CD4-positive, alpha-beta T cell treated with Interleukin-1 beta for 1 hour (primary cell): ENCODE measurements around the gene MARK4.

Experiments
- DNase-seq, 2 donors: peaks; one replicate each; pipeline ENCODE4 v3.0.0-alpha.2; 2020 to 2022

Gene MARK4

DNA sequence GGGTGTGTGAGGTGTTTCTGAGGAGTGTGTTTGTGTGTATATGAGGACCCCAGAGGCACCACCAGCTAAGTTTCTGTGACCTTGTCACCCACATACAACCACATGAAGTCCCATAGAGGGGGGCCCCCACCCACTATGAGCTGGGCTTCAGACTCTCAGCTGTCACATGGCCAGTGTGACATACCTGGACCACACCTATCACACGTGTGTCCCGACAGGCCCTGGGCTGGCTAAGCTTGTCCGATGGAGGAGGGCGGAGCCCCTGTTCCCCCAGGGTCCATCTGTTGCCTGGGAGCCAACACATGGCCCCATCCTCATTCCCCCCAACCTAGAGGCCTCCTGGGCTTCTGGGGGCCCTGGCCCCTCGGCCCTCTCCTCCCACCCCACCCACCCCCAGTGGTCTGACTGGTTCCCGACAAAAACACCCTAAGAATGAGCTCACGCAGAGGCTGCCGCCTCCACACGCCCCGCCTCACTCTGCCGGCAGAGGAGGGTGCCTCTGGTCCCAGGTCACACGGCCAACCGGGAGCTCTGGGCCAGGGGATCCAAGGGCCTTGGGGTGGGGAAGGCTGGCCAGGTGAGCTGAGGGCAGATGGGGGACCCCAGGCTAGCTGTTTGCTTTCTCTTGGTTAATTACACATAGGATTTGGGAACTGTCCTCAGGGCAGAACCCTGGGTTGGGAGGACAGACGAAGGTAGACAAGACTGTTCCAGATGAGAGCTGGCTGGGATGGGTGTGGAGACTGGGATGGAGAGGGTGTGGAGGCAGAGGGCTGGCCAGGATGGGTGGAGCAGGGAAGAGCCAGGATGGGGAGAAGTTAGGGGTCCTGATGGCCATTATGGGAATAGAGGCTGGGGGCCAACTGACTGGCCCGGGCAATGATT lies 93.8 kb downstream of the MARK4 start:
- DNase-seq: no peak

DNA sequence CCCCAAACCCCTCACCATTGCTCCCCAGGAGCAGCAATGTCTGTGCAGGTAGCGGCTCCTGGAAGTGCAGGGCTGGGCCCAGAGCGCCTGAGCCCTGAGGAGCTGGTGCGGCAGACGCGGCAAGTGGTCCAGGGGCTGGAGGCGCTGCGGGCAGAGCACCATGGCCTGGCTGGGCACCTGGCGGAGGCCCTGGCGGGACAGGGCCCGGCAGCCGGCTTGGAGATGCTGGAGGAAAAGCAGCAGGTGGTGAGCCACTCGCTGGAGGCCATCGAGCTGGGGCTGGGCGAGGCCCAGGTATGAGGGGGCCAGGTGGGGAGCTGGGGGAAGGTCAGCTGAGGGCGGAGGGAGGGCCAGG lies 94.4 kb downstream of the MARK4 start:
- DNase-seq: no peak

DNA sequence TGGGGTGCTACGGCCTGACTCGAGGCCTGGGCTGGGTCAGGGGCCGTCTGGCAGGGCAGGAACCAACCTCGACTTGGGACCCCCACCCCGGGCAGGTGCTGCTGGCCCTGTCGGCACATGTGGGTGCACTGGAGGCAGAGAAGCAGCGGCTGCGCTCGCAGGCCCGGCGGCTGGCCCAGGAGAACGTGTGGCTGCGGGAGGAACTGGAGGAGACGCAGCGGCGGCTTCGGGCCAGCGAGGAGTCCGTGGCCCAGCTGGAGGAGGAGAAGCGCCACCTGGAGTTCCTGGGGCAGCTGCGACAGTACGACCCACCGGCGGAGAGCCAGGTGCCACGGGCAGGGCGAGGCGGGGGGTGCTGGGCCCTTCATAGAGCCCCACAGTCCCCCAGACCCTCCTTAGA lies 95.4 kb downstream of the MARK4 start:
- no peak for DNase-seq

DNA sequence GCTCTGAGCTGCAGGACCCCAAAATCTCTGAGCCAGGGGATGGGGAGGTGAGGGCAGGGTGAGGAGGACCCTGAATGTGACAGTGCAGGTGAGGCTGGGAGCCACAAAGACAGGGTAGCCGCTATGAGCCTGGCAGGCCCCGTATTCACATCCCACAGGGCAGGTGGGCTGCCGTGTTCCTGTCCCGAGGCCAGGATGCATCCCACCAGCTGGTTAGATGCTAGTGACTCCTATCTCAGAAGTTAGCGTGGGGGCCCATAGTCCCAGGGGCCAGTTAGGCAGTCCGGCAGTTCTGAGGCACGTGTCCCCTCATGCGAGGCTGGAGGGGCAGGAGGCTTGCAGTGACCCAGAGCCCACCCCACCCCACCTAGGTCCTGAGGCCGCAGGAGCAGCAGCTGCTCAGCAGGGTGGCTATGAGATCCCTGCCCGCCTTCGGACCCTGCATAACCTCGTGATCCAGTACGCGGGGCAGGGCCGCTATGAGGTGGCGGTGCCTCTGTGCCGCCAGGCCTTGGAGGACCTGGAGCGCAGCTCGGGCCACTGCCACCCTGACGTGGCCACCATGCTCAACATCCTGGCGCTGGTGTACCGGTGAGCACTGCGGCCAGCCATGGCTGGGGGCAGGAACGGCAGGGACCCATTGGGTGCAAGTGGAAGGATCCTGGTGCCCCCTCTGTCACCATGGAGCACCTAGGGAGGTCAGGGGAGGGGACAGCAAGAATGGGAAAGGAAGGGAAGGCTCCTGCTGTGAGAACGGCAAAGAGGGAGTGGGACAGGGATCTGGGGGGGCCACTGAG lies 96.7 kb downstream of the MARK4 start:
- no peak for DNase-seq

DNA sequence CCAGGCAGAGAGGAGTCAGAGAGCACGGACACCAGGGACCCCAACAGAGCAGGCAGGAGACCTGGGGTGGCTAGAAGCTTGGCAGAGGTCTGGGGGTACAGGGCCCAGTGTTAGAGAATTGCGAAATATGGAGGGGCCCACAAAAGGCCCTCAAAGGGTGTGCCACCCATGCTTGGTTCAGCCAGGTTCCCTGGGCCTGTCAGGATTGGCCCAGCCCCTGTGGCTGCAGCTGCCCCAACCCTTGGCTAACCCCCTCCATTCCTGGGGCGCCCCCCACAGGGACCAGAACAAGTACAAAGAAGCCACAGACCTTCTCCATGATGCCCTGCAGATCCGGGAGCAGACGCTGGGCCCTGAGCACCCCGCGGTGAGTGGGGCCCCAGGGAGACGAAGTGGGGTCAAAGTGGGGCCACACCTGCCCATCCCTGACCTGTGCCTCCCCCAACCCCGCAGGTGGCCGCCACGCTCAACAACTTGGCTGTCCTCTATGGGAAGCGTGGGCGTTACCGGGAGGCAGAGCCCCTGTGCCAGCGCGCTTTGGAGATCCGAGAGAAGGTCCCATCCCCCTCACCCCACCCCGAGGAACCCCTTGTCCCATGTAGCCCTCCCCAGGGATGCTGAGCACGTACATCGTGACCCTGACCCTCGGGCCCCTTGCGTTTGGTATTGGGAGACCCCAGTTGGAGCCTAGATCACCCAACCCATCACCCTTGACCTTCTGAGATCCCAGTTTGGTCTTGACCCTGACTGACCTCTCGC lies 97.5 kb downstream of the MARK4 start:
- no peak for DNase-seq

DNA sequence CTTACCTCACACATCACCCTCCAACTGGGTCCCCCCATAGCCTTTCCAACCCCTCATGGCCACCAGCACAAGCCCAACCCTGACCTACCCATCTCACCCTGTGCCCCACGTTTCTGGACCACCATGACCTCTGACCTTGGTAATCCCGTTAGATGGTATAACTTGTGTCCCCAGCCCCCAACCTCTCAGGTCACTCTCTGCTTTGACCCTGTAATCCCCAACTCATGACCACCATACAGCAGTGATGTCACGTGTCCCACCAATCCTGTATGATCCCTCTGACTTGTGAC lies 98.0 kb downstream of the MARK4 start:
- no peak for DNase-seq

DNA sequence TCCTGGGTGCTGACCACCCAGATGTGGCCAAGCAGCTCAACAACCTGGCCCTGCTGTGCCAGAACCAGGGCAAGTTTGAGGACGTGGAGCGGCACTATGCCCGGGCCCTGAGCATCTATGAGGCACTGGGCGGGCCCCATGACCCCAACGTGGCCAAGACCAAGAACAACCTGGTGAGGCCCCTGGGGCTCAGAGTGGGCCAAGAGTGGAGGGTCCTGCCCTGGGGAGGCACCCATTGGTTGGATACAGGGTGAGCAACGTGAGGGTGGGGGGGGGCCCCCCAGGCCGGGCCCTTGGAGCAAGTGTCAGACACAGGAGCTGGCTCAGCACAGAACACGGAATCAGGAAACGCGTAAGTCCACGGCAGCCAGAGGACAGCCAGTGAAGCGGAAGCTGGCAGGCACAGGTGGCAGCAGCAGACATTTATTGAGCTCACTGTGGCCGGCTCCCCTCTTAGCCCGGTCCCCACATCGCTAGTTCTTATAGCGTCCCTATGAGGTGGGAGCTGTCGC lies 98.4 kb downstream of the MARK4 start:
- no peak for DNase-seq

DNA sequence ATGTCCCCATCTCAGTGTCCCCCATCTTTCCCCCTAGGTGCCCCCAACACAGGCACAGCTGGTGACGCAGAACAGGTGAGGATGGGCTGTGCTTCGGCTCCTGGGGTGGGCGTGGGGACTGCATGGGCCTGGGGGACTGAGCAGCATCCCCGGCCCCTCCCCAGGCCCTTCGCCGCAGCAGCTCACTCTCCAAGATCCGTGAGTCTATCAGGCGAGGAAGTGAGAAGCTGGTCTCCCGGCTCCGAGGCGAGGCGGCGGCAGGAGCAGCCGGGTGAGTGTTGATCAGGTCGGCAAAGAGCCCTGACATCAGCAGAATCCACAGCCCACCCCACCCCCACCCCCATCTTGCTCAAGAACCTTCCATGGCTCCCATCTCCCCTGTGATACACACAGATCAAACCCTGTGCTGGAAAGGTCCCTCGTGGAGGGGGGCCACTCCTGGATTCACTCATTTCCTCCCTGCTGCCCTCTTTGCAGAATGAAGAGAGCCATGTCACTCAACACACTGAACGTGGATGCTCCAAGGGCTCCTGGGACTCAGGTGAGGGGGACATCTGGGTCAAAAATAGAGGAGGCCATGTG lies 99.5 kb downstream of the MARK4 start:
- DNase-seq: no peak

DNA sequence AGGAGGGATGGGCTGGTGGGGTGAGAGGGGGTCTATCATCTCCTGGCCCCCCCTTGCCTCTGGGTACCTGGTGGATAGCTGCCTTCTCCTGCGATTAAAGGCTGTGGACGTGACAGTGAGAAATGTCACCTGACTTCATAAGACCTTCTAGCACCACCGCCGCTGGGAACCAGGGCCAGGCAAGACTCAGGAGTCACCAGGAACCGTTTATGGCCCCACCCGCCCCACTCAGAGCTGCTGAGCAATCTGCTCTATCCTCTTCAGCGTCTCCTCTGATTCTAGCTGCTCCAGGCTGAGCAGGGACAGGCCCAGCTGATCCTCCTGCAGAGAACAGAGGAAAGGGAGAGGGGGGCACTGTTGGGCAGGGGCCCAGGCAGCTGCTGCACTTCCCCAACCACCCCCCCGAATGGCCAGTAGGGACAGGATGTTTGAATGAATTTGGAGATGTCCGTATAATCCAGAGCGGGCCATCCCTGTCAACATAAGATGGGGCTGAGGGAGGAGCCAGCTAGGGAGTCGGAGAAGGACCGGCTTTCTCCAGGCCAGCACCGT lies 100.4 kb downstream of the MARK4 start:
- DNase-seq: no peak

DNA sequence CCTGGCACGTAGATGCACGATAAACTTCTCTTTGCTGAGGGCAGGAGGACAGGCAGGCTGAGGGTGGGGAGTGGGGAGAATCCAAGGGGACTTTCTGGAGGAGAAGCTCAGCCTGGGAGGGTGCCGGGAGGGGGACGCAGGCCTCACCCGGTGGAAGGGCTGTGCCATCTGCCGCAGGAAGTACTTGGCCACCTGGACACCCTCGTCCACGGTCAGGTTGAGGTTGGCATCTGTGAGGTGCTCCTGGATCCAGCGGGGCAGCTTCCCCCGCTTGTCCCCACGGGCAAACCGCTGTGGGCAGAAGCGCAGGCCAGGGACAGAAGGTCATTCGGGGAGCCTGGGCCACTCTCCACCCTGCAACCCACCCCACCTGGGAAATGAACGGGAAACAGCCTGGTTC lies 101.0 kb downstream of the MARK4 start:
- DNase-seq: no peak

DNA sequence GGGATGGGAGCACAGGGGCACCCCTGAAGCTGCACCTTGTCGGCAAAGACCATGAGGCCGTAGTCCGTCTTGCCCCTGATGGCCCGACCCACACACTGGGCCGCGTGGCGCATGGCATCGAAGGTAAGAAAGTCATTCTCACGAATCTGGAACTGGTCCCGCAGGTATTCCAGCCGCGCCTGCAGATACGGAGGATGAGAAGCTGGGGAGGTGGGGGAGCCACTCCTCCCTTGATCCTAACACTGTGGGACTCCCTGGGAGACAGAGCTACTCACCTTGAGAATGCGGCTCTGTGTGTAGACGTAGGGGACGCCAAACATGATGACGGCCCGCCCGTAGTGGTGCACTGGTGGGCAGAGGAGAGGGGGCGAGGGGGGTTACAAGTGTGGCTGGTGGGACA lies 101.4 kb downstream of the MARK4 start:
- no peak for DNase-seq

DNA sequence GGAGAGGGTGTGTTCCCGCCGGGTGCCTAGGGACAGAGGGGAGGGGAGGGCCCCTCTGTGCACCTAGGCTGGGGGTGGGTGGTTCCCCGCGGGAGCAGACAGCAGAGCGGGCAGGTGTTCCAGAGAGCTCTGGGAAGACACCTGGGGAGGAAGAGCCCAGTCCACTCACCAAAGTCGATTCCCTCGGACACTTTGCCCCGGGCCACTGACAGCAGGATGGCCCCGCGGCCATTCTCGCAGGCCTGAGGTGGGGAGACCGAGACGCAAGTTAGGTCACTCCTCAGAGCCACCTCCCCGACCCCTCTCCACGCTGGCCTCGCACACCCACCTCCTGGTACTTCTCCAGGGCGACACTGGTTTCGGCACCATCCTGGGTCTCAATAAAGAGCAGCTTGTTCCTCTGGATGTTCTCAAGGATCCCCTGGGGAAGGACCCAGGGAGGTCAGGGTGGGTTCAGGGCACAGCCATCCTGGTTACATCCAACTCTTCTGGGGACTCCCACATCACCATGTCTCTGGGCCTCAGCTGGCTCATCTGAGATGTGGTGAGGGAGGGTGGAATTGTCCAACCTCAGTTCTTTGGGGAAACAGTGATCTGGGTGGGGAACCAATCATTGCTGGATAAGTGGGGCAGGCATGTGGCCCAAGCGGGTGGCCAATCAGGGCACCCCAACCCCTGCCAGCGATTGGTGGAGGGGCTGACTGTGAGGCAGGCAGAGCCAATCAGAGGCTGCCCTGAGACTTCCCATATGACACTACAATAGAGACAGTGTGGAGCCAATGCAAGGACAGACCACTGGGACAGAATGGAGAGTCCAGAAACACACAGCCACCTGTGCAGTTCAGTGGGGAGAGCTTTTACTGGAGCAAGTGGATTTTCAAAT lies 102.1 kb downstream of the MARK4 start:
- DNase-seq: no peak

DNA sequence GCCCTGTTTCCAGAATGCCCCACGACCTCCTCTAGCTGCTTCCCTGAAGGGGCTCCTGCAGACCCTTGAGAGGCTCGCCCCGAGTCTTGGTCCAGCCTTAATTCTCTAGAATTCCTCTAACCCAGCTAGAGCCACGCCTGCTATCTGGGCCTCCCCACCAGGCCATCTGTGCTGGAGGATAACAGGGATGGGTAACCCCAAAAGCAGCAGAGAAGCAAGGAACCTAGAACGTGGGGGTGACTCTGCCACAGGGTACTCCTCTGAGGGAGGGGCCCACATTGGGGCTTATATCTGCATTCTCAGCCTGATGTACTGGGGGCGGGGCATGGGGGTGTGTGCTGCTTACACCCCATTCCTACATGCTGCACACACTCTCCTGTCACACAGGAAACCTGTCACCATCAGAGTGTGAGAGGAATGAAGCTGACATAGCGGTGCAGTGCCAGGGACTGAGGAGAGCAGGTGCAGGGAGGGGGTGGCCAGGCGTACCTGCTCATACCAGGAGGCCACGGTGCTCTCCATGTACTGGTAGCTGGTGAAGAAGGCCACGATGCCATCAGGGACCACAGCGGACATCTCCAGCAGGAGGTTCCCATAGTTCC lies 103.3 kb downstream of the MARK4 start:
- DNase-seq: no peak
